Liver (tissue), 9 donors: Measurements from ENCODE around the gene DNM3. TPM values are rescaled to one million over a fixed set of nuclear protein-coding genes. Genes with fewer than 3 reads are reported as not detected.

Experiments used
- DNase-seq: peaks from one replicate; pipeline ENCODE4 v3.0.0-alpha.2; 2017; ENCODE audit warnings: low spot score
- H3K27ac ChIP-seq, 2 donors: one replicate each; pipeline ENCODE4 v1.7.0; 2013; ENCODE audit warnings: inconsistent platforms in 2 of 2, low read length in 2 of 2, control low read depth in 1 of 2, low read depth in 1 of 2, mild to moderate bottlenecking in 1 of 2
- H3K27me3 ChIP-seq, 4 donors: one replicate each; pipeline versions ENCODE4 v1.6.1 to v1.7.0; 2013; ENCODE audit warnings: low read length in 3 of 4, inconsistent platforms in 1 of 4, mild to moderate bottlenecking in 1 of 4, moderate library complexity in 1 of 4; ENCODE audit not compliant: control insufficient read depth in 4 of 4, insufficient read depth in 4 of 4
- H3K36me3 ChIP-seq, 4 donors: one replicate each; pipeline versions ENCODE4 v1.6.1 to v1.7.0; 2013; ENCODE audit warnings: low read length in 3 of 4, mild to moderate bottlenecking in 3 of 4, low read depth in 1 of 4, moderate library complexity in 1 of 4; ENCODE audit not compliant: control insufficient read depth in 4 of 4, insufficient read depth in 3 of 4
- H3K4me1 ChIP-seq, 4 donors: one replicate each; pipeline versions ENCODE4 v1.6.1 to v1.7.0; 2013; ENCODE audit warnings: low read length in 3 of 4, mild to moderate bottlenecking in 3 of 4, moderate library complexity in 1 of 4; ENCODE audit not compliant: control insufficient read depth in 4 of 4, insufficient read depth in 4 of 4
- H3K4me3 ChIP-seq, 3 donors: one replicate each; pipeline versions ENCODE4 v1.6.1 to v1.7.0; 2013; ENCODE audit warnings: low read length in 3 of 3, control low read depth in 1 of 3, low read depth in 1 of 3, mild to moderate bottlenecking in 1 of 3
- H3K9ac ChIP-seq, 2 donors: one replicate each; pipeline ENCODE4 v1.7.0; 2013; ENCODE audit warnings: low read length in 2 of 2, mild to moderate bottlenecking in 2 of 2, moderate library complexity in 2 of 2, control low read depth in 1 of 2, low read depth in 1 of 2
- H3K9me3 ChIP-seq, 4 donors: one replicate each; pipeline versions ENCODE4 v1.6.1 to v1.7.0; 2013; ENCODE audit warnings: low read length in 3 of 4; ENCODE audit not compliant: control insufficient read depth in 4 of 4
- EGR1 ChIP-seq, 2 donors: IDR thresholded peaks; 2 replicates each; pipeline ENCODE4 v1.6.1; 2016 to 2018; ENCODE audit warnings: antibody characterized with exemption in 2 of 2, low read depth in 2 of 2
- FOXA1 ChIP-seq: IDR thresholded peaks from 2 replicates; pipeline ENCODE4 v1.6.1; 2016; ENCODE audit warnings: antibody characterized with exemption
- FOXA2 ChIP-seq: IDR thresholded peaks from 2 replicates; pipeline ENCODE4 v1.6.1; 2016; ENCODE audit warnings: antibody characterized with exemption
- GABPA ChIP-seq, 2 donors: IDR thresholded peaks in 1 of 2; conservative IDR thresholded peaks in 1 of 2; 2 replicates each; pipeline ENCODE4 v1.6.1; 2016; ENCODE audit warnings: antibody characterized with exemption in 2 of 2, mild to moderate bottlenecking in 1 of 2, moderate library complexity in 1 of 2
- HNF4A ChIP-seq, 2 donors: conservative IDR thresholded peaks; 2 replicates each; pipeline ENCODE4 v1.6.1; 2016; ENCODE audit warnings: antibody characterized with exemption in 2 of 2, mild to moderate bottlenecking in 2 of 2
- HNF4G ChIP-seq: IDR thresholded peaks from 2 replicates; pipeline ENCODE4 v1.6.1; 2016; ENCODE audit warnings: antibody characterized with exemption
- JUND ChIP-seq, 2 donors: IDR thresholded peaks; 2 replicates each; pipeline ENCODE4 v1.6.1; 2016; ENCODE audit warnings: antibody characterized with exemption in 2 of 2
- NR2F2 ChIP-seq: IDR thresholded peaks from 2 replicates; pipeline ENCODE4 v1.6.1; 2016; ENCODE audit warnings: antibody characterized with exemption
- RAD21 ChIP-seq, 2 donors: IDR thresholded peaks; 2 replicates each; pipeline ENCODE4 v1.6.1; 2016; ENCODE audit warnings: antibody characterized with exemption in 2 of 2, mild to moderate bottlenecking in 2 of 2
- RXRA ChIP-seq, 2 donors: IDR thresholded peaks; 2 replicates each; pipeline ENCODE4 v1.6.1; 2017 to 2018; ENCODE audit warnings: antibody characterized with exemption in 2 of 2, mild to moderate bottlenecking in 1 of 2
- SP1 ChIP-seq: IDR thresholded peaks from 2 replicates; pipeline ENCODE4 v1.6.1; 2018; ENCODE audit warnings: antibody characterized with exemption, mild to moderate bottlenecking
- TAF1 ChIP-seq: conservative IDR thresholded peaks from 2 replicates; pipeline ENCODE4 v1.6.1; 2016; ENCODE audit warnings: antibody characterized with exemption, mild to moderate bottlenecking
- YY1 ChIP-seq: IDR thresholded peaks from 2 replicates; pipeline ENCODE4 v1.6.1; 2016; ENCODE audit warnings: antibody characterized with exemption, mild to moderate bottlenecking
- WGBS: extraction: QIAGEN DNeasy Blood & Tissue Kit; methylation state at CpG from one replicate; pipeline ENCODE4 v1.1.7; 2013; 5-methylcytosine and 5-hydroxymethylcytosine counted together
- polyA plus RNA-seq, 2 donors: library from polyadenylated mRNA; stranded (reverse) in 1 of 2; unstranded in 1 of 2; fragments of 200-250 nt in 1 of 2; fragments of >200 nt in 1 of 2; fragmentation: Nextera tagmentation in 1 of 2; extraction: Ambion mirVana in 1 of 2; gene quantifications; one replicate each; pipeline versions ENCODE4 v1.2.1 to v1.2.3, GENCODE V29; 2013 to 2015
- total RNA-seq, 2 donors: library from RNA; depleted of rRNA; stranded (reverse); fragments of >200 nt; gene quantifications; one replicate each; pipeline ENCODE4 v1.2.3, GENCODE V29; 2014
- TF ChIP-seq, protein P1 (sequence below): IDR thresholded peaks from 2 replicates; pipeline ENCODE4 v1.6.1; 2016; ENCODE audit warnings: antibody characterized with exemption, mild to moderate bottlenecking
- TF ChIP-seq, protein P2 (sequence below): fragments of 150-350 bp; IDR thresholded peaks from 2 replicates; pipeline ENCODE4 v1.5.1; 2017; ENCODE audit warnings: improper control_type of control experiment, low read depth, low read length; ENCODE audit not compliant: missing input control
- TF ChIP-seq, protein P3 (sequence below): IDR thresholded peaks from 2 replicates; pipeline ENCODE4 v1.6.1; 2016; ENCODE audit warnings: antibody characterized with exemption
- TF ChIP-seq, protein P4 (sequence below): IDR thresholded peaks from 2 replicates; pipeline ENCODE4 v1.6.1; 2016; ENCODE audit warnings: antibody characterized with exemption
- TF ChIP-seq, protein P5 (sequence below): IDR thresholded peaks from 2 replicates; pipeline ENCODE4 v1.6.1; 2016; ENCODE audit warnings: antibody characterized with exemption
- donor health status: healthy.
- donor health status: healthy.
- donor health status: healthy.
- donor health status: healthy.
- donor health status: healthy.

Gene DNM3
- total and polyA plus RNA-seq, 4 donors: 0.08 to 3.2 (median 1.0) TPM

DNA sequence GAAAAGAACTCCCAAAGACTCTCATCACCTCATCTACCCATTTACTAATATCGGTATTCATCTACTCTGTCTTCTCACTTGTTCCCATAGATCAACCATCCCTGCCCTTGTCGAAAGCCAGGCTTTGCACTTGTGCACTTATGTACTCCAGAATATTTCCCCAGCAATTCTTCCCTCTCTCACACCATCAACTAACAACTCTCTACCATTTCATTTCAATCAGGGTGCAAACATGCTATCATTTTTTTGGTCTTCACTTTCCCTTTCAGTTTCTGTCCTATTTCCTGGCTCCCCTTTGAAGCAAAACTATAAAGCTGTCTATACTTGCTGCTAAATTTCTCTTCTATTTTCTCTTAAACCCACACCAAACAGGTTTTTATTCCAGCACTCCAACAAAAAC lies 585.9 kb downstream of the DNM3 start:
- Histone ChIP-seq H3K4me1 (no peaks in the 10 kb centered on the region), H3K36me3 (no peaks in the 10 kb centered on the region), H3K9me3 (no peaks in the 10 kb centered on the region), H3K4me3 (no peak overlapping the region), H3K27me3 (no peaks in the 10 kb centered on the region), H3K27ac (no peak overlapping the region), H3K9ac (no peak overlapping the region)
- TF ChIP-seq, protein P1, sequence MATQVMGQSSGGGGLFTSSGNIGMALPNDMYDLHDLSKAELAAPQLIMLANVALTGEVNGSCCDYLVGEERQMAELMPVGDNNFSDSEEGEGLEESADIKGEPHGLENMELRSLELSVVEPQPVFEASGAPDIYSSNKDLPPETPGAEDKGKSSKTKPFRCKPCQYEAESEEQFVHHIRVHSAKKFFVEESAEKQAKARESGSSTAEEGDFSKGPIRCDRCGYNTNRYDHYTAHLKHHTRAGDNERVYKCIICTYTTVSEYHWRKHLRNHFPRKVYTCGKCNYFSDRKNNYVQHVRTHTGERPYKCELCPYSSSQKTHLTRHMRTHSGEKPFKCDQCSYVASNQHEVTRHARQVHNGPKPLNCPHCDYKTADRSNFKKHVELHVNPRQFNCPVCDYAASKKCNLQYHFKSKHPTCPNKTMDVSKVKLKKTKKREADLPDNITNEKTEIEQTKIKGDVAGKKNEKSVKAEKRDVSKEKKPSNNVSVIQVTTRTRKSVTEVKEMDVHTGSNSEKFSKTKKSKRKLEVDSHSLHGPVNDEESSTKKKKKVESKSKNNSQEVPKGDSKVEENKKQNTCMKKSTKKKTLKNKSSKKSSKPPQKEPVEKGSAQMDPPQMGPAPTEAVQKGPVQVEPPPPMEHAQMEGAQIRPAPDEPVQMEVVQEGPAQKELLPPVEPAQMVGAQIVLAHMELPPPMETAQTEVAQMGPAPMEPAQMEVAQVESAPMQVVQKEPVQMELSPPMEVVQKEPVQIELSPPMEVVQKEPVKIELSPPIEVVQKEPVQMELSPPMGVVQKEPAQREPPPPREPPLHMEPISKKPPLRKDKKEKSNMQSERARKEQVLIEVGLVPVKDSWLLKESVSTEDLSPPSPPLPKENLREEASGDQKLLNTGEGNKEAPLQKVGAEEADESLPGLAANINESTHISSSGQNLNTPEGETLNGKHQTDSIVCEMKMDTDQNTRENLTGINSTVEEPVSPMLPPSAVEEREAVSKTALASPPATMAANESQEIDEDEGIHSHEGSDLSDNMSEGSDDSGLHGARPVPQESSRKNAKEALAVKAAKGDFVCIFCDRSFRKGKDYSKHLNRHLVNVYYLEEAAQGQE: no peak
- TF ChIP-seq, protein P2, sequence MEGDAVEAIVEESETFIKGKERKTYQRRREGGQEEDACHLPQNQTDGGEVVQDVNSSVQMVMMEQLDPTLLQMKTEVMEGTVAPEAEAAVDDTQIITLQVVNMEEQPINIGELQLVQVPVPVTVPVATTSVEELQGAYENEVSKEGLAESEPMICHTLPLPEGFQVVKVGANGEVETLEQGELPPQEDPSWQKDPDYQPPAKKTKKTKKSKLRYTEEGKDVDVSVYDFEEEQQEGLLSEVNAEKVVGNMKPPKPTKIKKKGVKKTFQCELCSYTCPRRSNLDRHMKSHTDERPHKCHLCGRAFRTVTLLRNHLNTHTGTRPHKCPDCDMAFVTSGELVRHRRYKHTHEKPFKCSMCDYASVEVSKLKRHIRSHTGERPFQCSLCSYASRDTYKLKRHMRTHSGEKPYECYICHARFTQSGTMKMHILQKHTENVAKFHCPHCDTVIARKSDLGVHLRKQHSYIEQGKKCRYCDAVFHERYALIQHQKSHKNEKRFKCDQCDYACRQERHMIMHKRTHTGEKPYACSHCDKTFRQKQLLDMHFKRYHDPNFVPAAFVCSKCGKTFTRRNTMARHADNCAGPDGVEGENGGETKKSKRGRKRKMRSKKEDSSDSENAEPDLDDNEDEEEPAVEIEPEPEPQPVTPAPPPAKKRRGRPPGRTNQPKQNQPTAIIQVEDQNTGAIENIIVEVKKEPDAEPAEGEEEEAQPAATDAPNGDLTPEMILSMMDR: no peak
- TF ChIP-seq HNF4A (conservative IDR thresholded peaks at IDR 0.05) (no peak), TAF1 (no peak), RXRA (IDR thresholded peaks at IDR 0.05) (no peak), NR2F2 (no peak), JUND (IDR thresholded peaks at IDR 0.05) (no peak), FOXA2 (no peak), RAD21 (IDR thresholded peaks at IDR 0.05) (no peak), YY1 (no peak), GABPA (IDR thresholded peaks at IDR 0.05 in 1 of 2, conservative IDR thresholded peaks at IDR 0.05 in 1 of 2) (no peak), SP1 (no peak), HNF4G (no peak), FOXA1 (no peak), EGR1 (IDR thresholded peaks at IDR 0.05; ENCODE audit: low read depth in 2 of 2) (no peak)
- TF ChIP-seq, protein P3, sequence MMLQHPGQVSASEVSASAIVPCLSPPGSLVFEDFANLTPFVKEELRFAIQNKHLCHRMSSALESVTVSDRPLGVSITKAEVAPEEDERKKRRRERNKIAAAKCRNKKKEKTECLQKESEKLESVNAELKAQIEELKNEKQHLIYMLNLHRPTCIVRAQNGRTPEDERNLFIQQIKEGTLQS: no peak
- TF ChIP-seq, protein P4, sequence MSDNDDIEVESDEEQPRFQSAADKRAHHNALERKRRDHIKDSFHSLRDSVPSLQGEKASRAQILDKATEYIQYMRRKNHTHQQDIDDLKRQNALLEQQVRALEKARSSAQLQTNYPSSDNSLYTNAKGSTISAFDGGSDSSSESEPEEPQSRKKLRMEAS: no peak
- TF ChIP-seq, protein P5, sequence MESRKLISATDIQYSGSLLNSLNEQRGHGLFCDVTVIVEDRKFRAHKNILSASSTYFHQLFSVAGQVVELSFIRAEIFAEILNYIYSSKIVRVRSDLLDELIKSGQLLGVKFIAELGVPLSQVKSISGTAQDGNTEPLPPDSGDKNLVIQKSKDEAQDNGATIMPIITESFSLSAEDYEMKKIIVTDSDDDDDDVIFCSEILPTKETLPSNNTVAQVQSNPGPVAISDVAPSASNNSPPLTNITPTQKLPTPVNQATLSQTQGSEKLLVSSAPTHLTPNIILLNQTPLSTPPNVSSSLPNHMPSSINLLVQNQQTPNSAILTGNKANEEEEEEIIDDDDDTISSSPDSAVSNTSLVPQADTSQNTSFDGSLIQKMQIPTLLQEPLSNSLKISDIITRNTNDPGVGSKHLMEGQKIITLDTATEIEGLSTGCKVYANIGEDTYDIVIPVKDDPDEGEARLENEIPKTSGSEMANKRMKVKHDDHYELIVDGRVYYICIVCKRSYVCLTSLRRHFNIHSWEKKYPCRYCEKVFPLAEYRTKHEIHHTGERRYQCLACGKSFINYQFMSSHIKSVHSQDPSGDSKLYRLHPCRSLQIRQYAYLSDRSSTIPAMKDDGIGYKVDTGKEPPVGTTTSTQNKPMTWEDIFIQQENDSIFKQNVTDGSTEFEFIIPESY: no peak
- DNase-seq: no peak
- 98% methylated on average over 2 of the region's 2 CpGs for WGBS
